Activated CD4-positive, CD25-positive, alpha-beta regulatory T cell treated with anti-CD3 and anti-CD28 coated beads, Interleukin-2, amount 50 U/mL, for 16 hours (primary cell): ENCODE data around the gene RNLS.

Experiments used
- DNase-seq: peaks from one replicate; pipeline ENCODE4 v3.0.0-alpha.2; 2020; ENCODE audit warnings: low read depth, low spot score

RNLS gene

GRCh38 chr10:88553116-88553752, 29.9 kb downstream of the RNLS start:
- DNase-seq = peak; percentile 5

DNA sequence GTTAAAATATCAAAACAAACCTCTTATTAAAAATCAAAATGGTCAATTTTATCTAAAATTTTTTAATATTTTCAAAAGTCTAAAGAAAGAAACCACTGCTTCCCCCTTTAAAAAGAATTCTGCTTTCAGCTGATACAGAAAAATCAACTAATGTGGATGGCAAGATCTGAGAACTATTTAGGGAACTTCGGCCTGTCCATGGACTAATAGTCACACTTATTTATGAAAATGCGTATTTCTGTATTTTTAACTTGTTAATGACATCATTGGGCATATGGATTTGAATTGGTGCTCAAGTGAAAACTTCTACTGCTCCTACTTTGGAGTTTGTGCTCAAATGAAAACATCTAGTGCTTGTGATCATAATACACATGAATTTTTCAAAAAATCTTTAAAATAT, 31.9 kb downstream of the RNLS start:
- no peak for DNase-seq

DNA sequence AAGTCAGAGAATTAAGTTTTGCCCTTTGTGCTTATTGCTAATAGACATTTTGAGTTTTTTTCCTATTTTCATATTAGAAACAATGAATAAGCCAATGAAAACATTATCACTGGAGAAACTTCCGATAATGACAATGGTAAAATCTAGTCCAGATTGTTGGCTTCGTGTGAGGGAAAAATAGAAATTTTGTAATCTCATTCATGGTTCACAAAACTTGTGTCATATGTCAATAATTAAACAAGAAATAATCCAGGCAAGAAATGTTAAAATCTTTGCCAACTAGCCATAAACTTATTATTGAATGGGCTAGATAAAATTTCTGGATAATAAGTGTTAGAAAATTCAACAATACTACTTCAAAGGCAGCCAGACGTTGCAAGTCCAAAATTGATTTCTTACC, 36.6 kb downstream of the RNLS start:
- no peak for DNase-seq

DNA sequence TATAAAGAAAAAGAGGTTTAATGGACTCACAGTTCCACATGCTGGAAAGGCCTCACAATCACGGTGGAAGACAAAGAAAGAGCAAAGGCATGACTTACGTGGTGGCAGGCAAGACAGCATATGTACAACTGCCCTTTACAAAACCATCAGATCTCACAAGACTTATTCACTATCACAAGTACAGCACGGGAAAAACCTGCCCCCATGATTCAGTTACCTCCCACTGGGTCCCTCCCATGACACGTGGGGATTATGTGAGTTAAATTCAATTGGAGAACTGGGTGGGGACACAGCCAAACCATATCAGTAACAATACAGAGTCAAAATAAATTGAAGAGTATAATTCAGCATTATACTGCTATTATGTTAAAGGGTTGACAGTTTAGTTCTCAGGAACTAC, 37.8 kb downstream of the RNLS start:
- no peak for DNase-seq

- no peak for DNase-seq
Measured at GRCh38 chr10:88544140-88544870, 38.8 kb downstream of the RNLS start.

GRCh38 chr10:88542522-88542921, 40.6 kb downstream of the RNLS start:
- DNase-seq = no peak

GRCh38 chr10:88541116-88541626, 41.9 kb downstream of the RNLS start:
- no peak for DNase-seq

DNA sequence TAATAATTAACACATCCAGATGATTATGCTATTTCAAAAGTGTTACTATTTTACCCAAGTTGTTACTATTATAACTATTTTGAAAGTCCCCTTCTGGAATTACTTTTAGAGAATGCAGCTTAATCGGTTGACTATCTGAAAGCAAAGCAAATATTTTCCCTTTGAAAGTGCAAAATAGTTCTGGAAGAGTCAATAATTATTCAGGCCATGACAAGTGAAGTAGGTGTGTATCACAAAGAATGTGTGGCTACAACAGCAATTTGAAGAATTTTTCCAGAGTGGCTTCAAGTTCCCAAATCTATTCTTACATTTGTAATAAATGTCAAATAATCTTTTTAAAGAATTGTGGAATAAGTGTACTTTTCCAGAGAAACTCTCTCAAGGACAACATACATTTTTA, 42.8 kb downstream of the RNLS start:
- DNase-seq = no peak

- DNase-seq = no peak
Measured at GRCh38 chr10:88538048-88538447, 45.1 kb downstream of the RNLS start.

DNA sequence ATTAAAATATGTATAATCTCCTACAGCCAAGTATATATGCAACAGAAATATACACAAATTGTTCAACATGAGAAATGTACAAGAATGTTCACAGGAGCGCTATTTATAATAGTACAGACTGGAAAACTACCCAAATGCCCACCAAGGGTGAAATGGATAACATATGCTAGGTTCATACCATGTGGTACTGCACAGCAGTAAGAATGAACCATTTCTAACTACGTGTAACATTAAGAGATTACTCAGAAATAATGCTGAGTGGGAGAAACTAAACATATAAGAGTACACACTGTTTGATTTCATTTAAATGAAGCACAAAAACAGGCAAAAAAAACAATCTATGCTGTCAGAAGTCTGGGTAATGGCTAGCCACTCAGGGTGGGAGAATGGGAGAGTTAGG, 45.8 kb downstream of the RNLS start:
- DNase-seq = no peak

- DNase-seq = no peak
Measured at GRCh38 chr10:88536437-88536836, 46.7 kb downstream of the RNLS start.

DNA sequence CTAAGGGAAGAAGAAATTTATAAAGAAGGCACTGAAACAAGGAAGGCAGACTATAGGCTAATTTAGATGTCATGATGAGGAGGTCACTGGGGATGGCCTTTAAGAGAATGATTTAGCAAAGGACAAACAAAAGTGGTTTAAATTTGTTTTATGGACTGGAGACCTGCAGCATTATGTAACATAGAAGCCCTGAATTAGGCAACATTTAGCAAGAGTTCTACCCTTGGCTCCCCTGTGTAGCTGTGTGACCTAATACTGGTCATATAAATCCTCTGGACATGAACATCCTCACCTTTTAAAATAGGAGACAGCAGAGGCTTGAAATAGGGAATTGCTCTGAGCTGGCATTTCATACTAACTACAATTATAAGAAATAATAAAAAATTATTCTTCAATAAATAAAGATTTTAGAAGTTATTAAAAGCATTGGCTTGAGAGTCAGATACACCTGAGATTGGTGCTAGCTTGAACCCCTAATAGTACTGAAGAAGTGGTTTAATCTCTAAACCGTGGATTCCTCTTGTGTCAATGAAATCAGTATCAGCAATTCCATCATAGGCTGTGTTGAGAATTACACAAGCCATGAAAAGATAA, 48.9 kb downstream of the RNLS start:
- DNase-seq = no peak

- no peak for DNase-seq
Measured at GRCh38 chr10:88531392-88532052, 51.6 kb downstream of the RNLS start.

DNA sequence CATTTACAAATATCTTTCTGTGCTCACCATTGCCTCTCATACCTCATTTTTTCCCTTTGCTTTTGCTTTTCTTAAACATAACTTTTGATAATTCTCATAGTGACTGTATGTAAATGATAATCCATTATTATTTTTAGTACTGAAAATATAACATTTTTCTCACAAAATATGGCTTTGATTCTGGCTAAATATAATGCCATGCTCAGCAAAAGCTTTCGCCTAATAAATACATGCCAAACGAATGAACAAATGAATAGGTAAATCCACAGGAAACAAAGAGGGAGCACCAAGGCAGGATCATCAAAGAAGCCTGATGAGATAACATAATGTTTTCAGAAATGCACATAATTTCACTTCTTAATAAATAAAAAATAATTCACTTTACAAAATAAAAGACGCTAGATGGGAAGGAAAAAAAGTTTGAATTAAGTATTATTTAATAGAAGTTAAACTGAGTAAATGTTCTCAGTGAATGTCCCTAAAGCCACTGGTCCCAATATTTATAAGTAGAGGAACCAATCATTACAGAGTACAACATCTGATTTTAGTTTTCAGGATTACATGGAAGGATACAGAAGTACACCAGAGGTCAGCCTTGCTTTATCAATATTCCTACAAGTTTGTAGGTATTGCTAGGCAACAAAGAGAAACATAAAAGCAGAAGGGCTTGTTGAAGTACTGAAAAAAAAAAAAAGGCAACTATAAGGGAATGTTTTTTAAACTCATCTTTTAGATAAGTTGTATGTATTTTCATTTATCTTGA, 52.3 kb downstream of the RNLS start:
- no peak for DNase-seq

GRCh38 chr10:88530093-88530492, 53.0 kb downstream of the RNLS start:
- no peak for DNase-seq

DNA sequence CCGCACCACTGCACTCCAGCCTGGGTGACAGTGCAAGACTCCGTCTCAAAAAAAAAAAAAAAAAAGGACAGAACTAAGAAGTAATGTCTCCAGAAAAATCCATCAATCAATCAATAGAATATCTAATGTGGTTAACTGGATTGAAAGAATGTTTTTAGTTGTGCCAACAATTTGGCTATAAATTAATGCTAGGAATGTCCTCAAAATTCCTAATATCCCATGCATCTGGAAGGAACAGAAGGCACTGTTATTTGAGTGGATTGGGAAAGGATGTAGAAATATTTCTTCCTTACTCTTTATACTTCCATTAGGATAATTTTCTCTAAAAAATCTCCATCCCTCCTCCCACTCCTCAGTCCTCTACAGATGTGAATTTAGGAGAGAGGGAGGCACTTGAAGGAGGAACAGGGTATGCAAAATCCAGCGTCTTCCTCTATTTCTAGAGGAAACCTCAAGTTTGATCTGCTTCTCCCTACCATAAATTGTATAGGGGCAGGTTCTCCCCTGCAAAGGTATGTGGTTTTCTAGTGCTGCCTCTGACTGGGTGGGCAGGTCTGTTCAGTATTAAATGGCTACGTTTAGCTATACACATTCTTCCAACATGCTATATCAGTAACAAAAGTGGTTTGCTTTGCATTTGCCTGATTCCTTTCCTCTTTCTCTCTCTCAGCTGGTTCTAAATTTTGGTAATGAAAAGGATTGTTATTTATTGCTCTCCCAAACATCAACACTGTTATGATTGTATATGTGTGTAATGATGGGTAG, 54.1 kb downstream of the RNLS start:
- no peak for DNase-seq

GRCh38 chr10:88528201-88528600, 54.9 kb downstream of the RNLS start:
- no peak for DNase-seq

DNA sequence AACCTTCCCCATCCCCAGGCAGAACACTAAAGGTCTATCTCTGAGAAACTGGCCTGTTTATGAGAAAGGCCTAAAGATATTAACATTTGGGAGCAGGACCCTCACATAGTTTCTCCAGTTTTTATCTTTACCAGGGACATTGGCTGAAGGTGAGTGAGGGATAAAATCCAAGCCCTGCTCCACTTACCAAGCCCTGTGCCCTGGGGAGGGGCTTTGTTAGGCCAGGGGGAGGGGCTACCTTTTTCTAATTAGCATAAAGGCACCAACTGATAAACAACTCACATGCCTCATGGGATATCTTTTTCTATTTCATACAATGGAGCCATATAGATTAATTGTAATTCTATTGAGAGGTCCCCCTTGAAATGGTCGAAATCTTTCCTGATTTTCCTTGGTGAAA, 55.9 kb downstream of the RNLS start:
- no peak for DNase-seq

GRCh38 chr10:88526501-88527105, 56.5 kb downstream of the RNLS start:
- no peak for DNase-seq

DNA sequence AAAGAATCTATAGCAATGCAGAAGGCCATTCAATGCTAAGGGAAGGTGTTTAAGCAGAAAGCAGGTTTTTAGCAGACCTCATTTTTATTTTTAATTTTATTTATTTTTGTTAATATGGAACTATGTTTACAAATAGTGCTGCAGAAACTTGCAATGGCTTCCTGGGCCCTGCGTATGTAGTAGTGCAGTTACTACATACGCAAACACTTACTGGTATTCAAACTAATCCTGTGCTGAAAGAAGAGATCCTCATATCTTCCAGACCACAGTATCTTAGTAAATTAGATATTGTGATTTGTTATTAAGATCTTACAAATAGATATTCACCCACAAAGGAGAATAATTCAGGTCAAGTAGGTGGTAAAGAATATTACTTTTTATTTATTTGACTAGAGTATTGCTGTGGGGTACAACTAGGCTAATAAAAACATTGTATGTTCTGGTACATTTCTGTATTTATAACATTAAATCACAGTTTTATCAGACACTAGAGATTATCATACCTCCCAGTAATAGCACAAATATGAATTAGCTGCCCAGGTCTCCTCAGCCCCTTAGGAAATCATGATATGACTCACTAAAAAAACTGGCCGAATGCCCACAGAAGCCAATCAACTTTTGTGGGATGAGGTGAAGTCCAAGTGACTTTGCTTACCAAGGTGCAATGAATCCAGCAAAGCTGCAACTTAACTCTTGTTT, 57.6 kb downstream of the RNLS start:
- DNase-seq = no peak
